Spleen (tissue), 11 donors: ENCODE results near the gene AKAP5. TPM values are rescaled to one million over a fixed set of nuclear protein-coding genes. Genes with fewer than 3 reads are reported as not detected.
A peak's percentile ranks its signal among the peaks of the same experiment; 100 is the strongest.

ENCODE experiments used
- DNase-seq: peaks from one replicate; pipeline ENCODE4 v3.0.0-alpha.2; 2020
- H3K27ac ChIP-seq, 8 donors: fragments of 200-600 bp; sonication (generic) in 7 of 8; 1 replicate in 4 of 8; 2 replicates in 4 of 8; pipeline versions ENCODE4 v1.5.0 to v1.8.0; 2016 to 2021; ENCODE audit warnings: inconsistent platforms in 4 of 8, mild to moderate bottlenecking in 4 of 8, moderate library complexity in 1 of 8
- H3K27me3 ChIP-seq, 7 donors: fragments of 200-600 bp; sonication (generic) in 6 of 7; replicated peaks in 1 of 7; 1 replicate in 4 of 7; 2 replicates in 3 of 7; pipeline versions ENCODE4 v1.5.0 to v1.8.0; 2016 to 2021; ENCODE audit warnings: inconsistent platforms in 3 of 7, mild to moderate bottlenecking in 1 of 7
- H3K36me3 ChIP-seq, 6 donors: fragments of 200-600 bp; sonication (generic) in 5 of 6; 1 replicate in 4 of 6; 2 replicates in 2 of 6; pipeline versions ENCODE4 v1.5.0 to v1.8.0; 2016 to 2021; ENCODE audit warnings: inconsistent platforms in 2 of 6
- H3K4me1 ChIP-seq, 6 donors: fragments of 200-600 bp; sonication (generic) in 5 of 6; 1 replicate in 3 of 6; 2 replicates in 3 of 6; pipeline versions ENCODE4 v1.5.0 to v1.8.0; 2016 to 2021; ENCODE audit warnings: inconsistent platforms in 3 of 6
- H3K4me3 ChIP-seq, 8 donors: fragments of 200-600 bp; sonication (generic) in 7 of 8; 1 replicate in 4 of 8; 2 replicates in 4 of 8; pipeline versions ENCODE4 v1.5.0 to v1.8.0; 2016 to 2021; ENCODE audit warnings: inconsistent platforms in 4 of 8, mild to moderate bottlenecking in 4 of 8, moderate library complexity in 2 of 8
- H3K9me3 ChIP-seq, 8 donors: fragments of 200-600 bp; sonication (generic) in 7 of 8; 1 replicate in 4 of 8; 2 replicates in 4 of 8; pipeline versions ENCODE4 v1.5.0 to v1.8.0; 2016 to 2021; ENCODE audit warnings: inconsistent platforms in 4 of 8
- CTCF ChIP-seq, 11 experiments: fragments of 200-600 bp in 7 of 11; fragments of 450-650 bp in 4 of 11; sonication (generic) in 4 of 11; IDR thresholded peaks in 8 of 11; conservative IDR thresholded peaks in 3 of 11; 1 replicate in 7 of 11; 2 replicates in 4 of 11; pipeline versions ENCODE4 v1.4.0 to v1.8.0; 2016 to 2021; ENCODE audit warnings: antibody characterized with exemption in 11 of 11, inconsistent platforms in 4 of 11, mild to moderate bottlenecking in 1 of 11
- POLR2A ChIP-seq, 3 donors: fragments of 450-650 bp; IDR thresholded peaks; one replicate each; pipeline ENCODE4 v1.5.1; 2017; ENCODE audit warnings: antibody characterized with exemption in 3 of 3, mild to moderate bottlenecking in 1 of 3
- POLR2AphosphoS5 ChIP-seq, 3 donors: sonication (generic); formaldehyde crosslinking; IDR thresholded peaks; one replicate each; pipeline ENCODE4 v1.5.1; 2017; ENCODE audit warnings: antibody characterized with exemption in 3 of 3
- WGBS, 5 donors: extraction: QIAGEN DNeasy Blood & Tissue Kit in 3 of 5; methylation state at CpG; one replicate each; pipeline versions ENCODE4 v1.1.5 to v1.1.7; 2013 to 2018; 5-methylcytosine and 5-hydroxymethylcytosine counted together
- intact Hi-C: fragments of 100-400 bp; cut with DNase I; formaldehyde crosslinking; loops from one replicate; pipeline ENCODE4 v1.15.0; 2023; ENCODE audit warnings: low total_unique reads
- polyA plus RNA-seq, 3 donors: library from polyadenylated mRNA; stranded (reverse); fragments of 200-250 nt; gene quantifications; one replicate each; pipeline ENCODE4 v1.2.1, GENCODE V29; 2013
- total RNA-seq, 7 donors: library from RNA; depleted of rRNA in 3 of 7; stranded (reverse); fragments of >200 nt in 3 of 7; fragmentation: NEBNext Ultra II Directional in 4 of 7; extraction: Animal tissue kit (Norgen Biotek cat#: 25700) in 4 of 7; gene quantifications; one replicate each; pipeline versions ENCODE4 v1.1.0 to v1.2.1, GENCODE V29; 2016 to 2021
- donor health status: healthy with polysubstance abuse.
- donor health status: DM: no; HTN: no; CAD: no; lungs with moderate emphysema.
- donor health status: DM: no; HTN: no; CAD: no.
- donor health status: Bipolar disorder and iron deficiency.
- donor health status: healthy.
- donor health status: DM: no; HTN: no; CAD: no.
- donor health status: DM: yes; HTN: yes; CAD: no.

Gene AKAP5
- total and polyA plus RNA-seq, 10 donors: 0.39 to 3.7 (median 1.3) TPM

- Histone ChIP-seq H3K27ac (no peak overlapping the region), H3K36me3 (peaks cover 0 to 70% (median 8%) of the 10 kb centered on the region in 6 donors)
- intact Hi-C loops: no loop called here
These were observed 30.0 kb downstream of the AKAP5 start for GRCh38 chr14:64495252-64495651.

GRCh38 chr14:64496764-64497163, 31.5 kb downstream of the AKAP5 start:
- Histone ChIP-seq H3K27ac (no peak overlapping the region), H3K36me3 (peaks cover 0 to 55% (median 7%) of the 10 kb centered on the region in 6 donors), H3K4me1 (peaks cover 22 to 71% (median 29%) of the 10 kb centered on the region in 6 donors), H3K4me3 (no peak overlapping the region), H3K9me3 (no peaks in the 10 kb centered on the region), H3K27me3 (no peaks in the 10 kb centered on the region)
- DNase-seq: no peak
- TF ChIP-seq CTCF (IDR thresholded peaks at IDR 0.05 in 8 of 11, conservative IDR thresholded peaks at IDR 0.05 in 3 of 11): no peak
- no peak for TF ChIP-seq POLR2AphosphoS5 (IDR thresholded peaks at IDR 0.05)
- TF ChIP-seq POLR2A (IDR thresholded peaks at IDR 0.05): no peak
- intact Hi-C loops: no loop called here

More at GRCh38 chr14:64495252-64495651, 30.0 kb downstream of the AKAP5 start:
- no peak overlapping the region for H3K4me3 ChIP-seq
- TF ChIP-seq CTCF (IDR thresholded peaks at IDR 0.05 in 8 of 11, conservative IDR thresholded peaks at IDR 0.05 in 3 of 11) (no peak), POLR2AphosphoS5 (IDR thresholded peaks at IDR 0.05) (no peak), POLR2A (IDR thresholded peaks at IDR 0.05) (no peak)
- DNase-seq: no peak
- no peaks in the 10 kb centered on the region for H3K27me3 ChIP-seq
- no peaks in the 10 kb centered on the region for H3K9me3 ChIP-seq
- H3K4me1 ChIP-seq: peaks cover 7 to 56% (median 15%) of the 10 kb centered on the region in 6 donors

GRCh38 chr14:64500088-64500487, 34.8 kb downstream of the AKAP5 start:
- intact Hi-C loops: no loop called here
- H3K27ac ChIP-seq: peak overlapping the region in 6 of 8 donors; percentile 3 to 100 (median 58)
- TF ChIP-seq CTCF (IDR thresholded peaks at IDR 0.05 in 8 of 11, conservative IDR thresholded peaks at IDR 0.05 in 3 of 11): no peak
- TF ChIP-seq POLR2AphosphoS5 (IDR thresholded peaks at IDR 0.05): no peak
- no peak for TF ChIP-seq POLR2A (IDR thresholded peaks at IDR 0.05)
- no peak overlapping the region for H3K4me3 ChIP-seq
- H3K27me3 ChIP-seq: no peaks in the 10 kb centered on the region
- 96 to 100% (median 97%) methylated on average over 1 of the region's 1 CpG for WGBS, 5 donors
- peaks cover 27 to 71% (median 41%) of the 10 kb centered on the region in 6 donors for H3K4me1 ChIP-seq
- peaks cover 0 to 31% (median 7%) of the 10 kb centered on the region in 6 donors for H3K36me3 ChIP-seq
- no peaks in the 10 kb centered on the region for H3K9me3 ChIP-seq
- no peak for DNase-seq

- Histone ChIP-seq H3K4me1 (peaks cover 27 to 80% (median 52%) of the 10 kb centered on the region in 6 donors), H3K36me3 (peaks cover 0 to 20% (median 7%) of the 10 kb centered on the region in 6 donors), H3K27me3 (no peaks in the 10 kb centered on the region), H3K27ac (peak overlapping the region; percentile 99 to 100 (median 99)), H3K4me3 (peak overlapping the region in 6 of 8 donors; percentile 11 to 88 (median 80)), H3K9me3 (no peaks in the 10 kb centered on the region)
- intact Hi-C loops: no loop called here
- no peak for DNase-seq
- WGBS, 5 donors: 35 to 39% (median 36%) methylated on average over 8 of the region's 8 CpGs
- no peak for TF ChIP-seq CTCF (IDR thresholded peaks at IDR 0.05 in 8 of 11, conservative IDR thresholded peaks at IDR 0.05 in 3 of 11)
- TF ChIP-seq POLR2A (IDR thresholded peaks at IDR 0.05): no peak
- peak in 2 of 3 donors; percentile 37 to 43 for TF ChIP-seq POLR2AphosphoS5 (IDR thresholded peaks at IDR 0.05)
These were observed 36.3 kb downstream of the AKAP5 start for GRCh38 chr14:64501411-64502171.
